HG02678 (cell line): Measurements from ENCODE around the gene TM9SF3.
"Not testable (repeated sequence)": the region's sequence is repeated elsewhere in the genome, so short reads cannot be mapped to it uniquely, and the experiment has no call there.

Source experiments
- ATAC-seq: cut with Tn5 transposase; IDR thresholded peaks from one replicate; pipeline ENCODE4 v1.9.1; 2021; ENCODE audit warnings: mild to moderate bottlenecking, moderate library complexity; ENCODE audit not compliant: unreplicated experiment

TM9SF3 gene

DNA sequence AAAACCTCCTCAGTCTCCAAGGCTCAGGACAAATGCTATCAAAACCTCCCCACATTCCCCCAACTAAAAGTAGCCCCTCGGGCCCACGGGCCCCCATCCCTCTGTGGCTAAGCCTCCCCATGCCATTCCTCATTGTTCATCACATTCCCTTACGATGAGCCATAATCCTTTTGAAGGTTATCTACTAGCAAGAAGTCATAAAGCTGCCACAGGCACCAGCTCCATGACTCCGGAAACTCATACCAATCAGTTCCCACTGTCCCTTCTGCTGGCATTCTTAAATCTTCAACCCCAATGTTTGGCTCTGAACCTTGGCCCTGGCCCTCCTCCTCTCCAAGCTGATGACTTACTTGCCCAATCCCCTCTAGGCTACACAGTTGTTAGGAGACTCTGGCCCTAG lies 19.4 kb upstream of the TM9SF3 start:
- no peak for ATAC-seq

DNA sequence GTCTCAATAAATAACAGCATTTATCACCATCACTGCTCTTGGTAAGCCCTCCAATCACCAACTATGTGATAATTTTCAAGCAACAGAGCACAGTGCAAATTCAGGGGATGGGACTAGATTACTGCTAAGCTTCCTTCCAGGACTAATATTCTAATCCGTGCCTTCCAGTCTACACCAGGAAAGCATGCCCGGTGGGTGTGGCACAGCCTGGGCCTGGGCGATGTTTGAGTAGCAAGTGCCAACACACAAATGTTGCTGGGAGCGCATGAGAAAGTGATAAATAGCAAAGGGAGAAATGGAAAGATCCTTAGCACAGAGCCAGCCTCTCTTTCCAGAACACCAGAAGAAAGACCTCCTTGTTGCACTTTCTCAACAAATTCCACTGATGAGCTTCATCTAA lies 13.5 kb upstream of the TM9SF3 start:
- no peak for ATAC-seq

DNA sequence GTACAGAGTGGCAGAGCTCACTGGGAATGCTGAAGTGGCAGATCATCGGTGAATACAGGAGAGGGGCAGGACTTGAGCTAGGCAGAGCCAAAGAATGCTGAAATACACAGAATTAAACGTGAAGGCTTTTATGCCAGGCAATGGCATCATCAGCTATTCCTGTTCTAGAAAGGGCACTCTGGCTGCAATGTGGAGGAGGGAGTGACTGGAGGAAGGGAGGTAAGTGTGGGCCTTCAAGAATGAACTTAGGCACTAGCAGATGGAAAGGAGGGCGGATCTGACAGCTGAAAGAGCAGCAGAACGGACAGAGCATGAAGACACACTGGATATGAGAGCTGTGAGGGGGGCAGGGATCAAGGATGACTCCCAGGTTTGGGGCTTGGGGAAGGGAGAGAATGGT lies 12.0 kb upstream of the TM9SF3 start:
- no peak for ATAC-seq

DNA sequence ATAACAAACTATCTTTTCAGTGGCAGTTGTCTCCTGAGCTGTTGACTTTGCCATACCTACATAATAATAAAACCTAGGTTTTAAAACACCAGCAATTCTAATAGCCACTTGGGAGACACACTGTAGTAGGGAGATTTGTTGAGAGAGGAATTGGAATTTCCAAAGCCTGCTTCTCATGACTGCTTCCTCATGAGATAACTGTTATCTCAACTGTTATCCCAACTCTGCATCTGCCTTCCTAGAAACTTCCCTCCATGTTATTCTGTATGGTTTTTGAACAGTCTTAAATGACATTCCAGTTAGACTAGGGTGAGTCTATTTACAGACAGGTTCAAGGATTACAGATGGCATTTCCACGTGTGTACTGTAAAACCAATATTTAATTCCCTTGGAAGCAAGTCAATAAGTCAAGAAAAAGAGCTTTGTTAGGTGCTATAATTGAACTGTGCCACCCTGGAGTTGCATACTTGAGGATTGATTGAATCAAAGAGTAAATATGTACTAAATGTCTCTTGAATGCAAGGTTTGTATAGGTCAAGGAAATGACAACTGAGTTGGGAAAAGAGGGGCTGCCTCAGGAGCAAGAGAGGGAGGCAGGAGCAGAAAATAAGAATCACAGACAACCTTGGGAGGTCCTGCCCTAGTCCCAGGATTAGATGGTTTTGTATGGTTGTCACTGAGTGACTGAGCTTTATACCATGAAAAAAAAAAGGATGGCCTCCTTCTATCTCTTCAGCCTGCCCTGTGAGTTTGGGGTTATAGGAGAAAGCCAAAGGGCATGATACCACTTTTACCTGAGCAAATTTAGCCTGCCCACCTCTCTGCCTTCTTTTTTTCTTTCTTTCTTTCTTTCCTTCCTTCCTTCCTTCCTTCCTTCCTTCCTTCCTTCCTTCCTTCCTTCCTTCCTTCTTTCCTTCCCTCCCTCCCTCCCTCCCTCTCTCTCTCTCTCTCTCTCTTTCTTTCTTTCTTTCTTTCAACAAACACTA lies 9.9 kb upstream of the TM9SF3 start:
- no peak for ATAC-seq

DNA sequence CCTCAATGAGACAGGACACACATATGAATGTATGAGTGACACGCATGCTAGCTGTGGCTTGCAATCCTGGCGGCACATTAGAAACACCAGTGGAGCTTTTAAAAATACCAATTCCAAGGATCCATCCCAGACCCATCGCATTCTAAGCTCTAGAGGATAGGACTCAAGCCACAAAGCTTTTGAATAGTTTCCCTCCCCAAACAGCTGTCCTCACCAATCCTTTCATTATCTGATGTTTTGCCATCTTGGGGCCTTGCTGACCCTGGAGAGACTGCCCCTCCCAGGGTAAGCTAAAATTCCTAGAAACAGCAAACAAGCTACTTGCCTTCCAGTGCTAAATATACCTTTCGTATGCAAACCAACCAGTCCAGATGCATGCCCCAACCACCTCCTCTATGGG lies 8.9 kb upstream of the TM9SF3 start:
- ATAC-seq = no peak

DNA sequence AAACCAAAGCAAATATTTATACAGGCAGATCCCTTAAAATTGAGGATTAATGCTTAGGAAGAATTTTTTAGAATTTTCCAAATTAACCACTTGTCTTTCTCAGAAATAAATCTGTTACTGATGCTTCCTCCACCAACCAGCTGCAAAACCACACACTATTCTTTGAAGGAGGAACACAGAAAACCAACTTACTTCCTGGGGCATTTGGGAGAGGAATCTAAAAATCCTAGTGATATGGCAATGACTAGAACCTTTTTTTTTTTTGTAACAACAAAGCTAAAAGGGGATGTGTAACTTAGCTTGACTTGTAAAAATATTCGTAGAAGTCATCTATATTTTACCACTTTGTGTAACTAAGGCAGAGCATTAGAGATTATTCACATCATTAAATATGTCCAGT lies 5.1 kb upstream of the TM9SF3 start:
- ATAC-seq = no peak

DNA sequence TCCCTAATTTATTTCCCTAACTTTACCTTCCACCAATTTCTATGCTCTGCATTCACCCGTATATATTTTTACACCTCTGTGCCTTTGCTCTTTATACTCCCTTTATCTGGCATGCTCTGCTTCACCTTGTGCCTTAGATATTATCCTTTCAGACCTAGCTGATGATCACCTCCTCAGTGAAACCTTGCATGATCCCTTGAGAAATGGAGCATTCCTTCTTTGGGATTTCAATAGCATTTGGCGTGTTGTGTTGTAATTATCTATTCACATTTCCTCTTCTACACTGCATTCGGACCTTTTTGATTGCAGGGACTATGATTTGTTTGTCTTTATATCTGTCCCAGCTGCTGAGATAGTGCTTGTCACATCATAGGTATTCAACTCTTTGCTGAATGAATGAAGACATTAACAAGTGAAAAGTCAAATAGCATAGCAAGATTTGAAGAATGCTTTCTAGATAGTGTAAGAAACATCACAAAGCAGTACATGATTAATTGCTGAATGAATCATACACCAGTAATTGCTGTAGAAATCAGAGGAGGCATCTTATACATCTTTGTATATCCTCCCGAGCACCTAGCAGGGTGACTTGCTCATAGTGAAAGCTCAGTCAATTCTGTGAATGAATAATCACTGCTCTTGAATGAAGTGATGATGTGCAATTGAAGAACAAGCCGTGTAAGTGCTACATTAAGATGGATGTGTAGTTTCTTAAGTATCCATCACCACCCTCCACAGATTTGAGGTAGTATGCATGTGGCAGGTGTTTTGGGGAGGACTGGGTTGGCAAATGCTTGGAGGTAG lies 2.0 kb upstream of the TM9SF3 start:
- ATAC-seq = peak; percentile 37

DNA sequence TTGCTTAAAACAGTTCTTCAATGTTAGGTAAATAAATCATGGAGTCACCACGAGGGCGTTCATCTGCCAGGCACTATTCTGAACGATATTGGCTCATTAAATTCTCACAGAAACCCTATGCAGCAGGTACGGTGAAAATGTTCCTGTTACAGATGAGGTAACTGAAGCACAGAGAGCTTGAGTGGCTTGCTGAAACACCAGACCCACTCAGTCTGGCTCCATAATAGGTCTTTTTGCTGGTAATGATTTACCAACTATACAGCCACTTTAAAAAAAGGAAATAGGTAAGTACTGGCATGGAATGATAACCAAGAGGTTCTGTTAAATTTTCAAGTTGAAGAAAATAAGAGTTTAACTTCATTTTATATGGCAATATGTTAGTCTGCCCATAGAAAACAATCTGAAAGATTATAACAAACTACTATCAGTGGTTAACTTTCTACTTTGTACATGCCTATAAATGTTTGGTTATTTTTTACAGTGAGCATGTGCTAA lies 1.3 kb upstream of the TM9SF3 start:
- ATAC-seq = no peak

DNA sequence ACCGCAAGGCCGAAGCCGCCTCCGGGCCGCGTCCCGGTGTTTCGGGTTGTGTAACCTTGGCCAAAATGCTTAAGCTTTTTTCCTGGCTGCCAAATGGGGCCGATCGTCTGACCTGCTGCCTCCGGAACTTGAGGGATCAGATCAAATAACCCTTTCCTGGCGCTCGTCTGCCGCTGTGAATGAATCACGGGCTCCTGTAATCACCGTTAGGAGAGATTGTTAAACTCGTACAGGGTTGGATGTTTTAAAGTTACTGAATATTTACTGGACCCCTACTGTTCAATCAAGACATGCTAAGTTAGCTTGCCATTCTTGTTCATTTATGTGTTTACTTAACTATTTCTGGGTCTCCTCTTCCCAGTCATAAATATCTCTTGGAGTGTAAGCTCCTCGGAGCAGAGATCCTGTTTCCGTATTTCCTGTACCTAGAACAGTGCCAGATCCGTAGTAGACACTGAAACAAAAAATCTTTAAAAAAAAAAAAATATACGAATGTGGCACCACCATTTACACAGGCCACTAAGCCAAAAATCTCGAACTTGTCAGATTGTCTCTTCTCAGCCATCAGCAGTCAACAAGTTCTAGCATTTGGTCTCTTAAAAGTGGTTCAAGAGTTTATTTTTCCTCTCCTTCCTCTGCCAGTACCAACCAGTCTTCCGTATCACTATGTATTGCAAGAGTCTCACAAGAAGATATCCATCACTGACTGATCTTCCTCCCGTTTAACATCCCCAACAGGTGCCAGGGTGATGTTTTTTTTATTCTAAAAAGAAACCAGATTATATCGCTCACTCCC lies 650 bp upstream of the TM9SF3 start:
- no peak for ATAC-seq

DNA sequence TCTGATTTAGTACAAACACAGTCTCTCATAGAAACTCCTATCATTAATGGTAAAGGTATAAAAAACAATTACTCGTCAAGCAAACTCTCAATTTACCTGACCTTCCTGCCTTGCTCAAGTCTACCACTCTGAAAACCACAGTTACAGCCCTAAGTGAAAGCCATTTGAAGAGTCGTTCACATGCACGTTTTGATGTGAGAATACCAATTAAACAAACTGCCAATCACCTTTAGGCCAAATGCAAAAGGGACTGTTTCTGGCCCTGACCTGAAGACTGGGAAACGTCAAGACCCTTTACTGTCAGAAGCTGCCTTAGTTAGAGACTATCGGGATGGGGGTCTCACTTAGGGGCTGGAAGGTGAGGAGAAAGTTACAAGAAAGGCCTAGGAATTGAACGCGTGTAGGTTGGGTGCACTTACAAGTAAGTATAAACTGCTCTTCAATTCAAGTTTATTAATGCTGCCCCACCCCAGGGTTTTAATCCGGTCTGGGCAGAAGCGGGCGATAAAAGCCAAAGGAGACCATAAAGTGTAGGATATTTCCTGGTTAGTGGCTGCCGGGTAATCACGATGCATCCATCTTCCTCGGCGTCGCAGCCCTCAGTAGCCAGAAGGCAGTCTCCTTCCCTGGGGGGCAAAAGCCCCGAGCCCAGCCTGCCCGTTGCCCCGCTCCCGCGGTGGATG lies 935 bp downstream of the TM9SF3 start:
- peak; percentile 14 for ATAC-seq

DNA sequence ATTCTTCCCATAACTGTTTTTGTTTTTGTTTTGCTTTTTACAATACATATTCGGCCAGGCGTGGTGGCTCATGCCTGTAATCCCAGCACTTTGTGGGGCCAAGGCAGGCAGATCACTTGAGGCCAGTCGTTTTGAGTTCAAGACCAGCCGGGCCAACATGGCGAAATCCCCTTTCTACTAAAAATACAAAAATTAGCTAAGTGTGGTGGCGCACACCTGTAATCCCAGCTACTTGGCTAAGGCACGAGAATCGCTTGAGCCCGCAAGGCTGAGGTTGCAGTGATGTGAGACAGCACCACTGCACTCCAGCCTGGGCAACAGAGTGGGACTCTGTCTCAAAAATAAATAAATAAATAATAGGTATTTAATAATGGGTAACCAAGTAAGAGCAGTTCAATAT lies 2.3 kb downstream of the TM9SF3 start:
- ATAC-seq = no peak

DNA sequence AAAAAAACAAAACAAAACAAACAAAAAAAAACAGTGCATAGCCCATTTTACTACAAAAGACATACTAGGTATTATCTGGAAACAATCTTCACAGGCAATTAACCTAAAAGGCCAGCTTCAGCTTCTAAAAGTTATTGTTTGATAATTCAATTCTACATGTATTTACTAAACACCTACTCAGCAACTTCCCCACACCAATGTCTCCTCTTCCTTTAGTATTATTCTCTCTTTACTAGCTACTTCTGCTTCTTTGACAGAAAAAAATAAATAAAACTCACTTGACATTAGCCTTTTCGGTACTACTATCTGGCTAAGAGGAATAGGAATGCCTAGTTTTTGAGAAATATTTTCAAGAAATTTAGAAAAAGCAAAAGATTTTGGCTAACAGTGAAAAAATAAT lies 2.8 kb downstream of the TM9SF3 start:
- ATAC-seq = no peak

DNA sequence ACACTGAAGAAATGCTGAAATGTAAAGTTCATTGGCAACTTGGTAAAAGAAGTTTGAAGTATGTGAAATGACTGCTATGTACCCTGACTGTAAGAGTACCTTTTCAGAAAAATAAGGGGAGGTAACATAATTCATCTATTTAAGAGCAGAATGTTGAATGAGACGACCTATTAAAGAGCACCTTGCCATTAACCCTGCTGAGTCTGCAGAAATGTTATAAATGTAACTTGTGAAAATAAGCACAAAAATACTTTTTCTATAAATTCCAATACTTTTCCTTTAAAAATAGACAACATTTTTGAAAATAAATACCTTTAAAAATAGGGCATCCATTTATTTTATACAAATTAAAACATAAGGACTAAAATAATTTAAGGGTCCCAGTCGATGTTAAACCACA lies 7.7 kb downstream of the TM9SF3 start:
- no peak for ATAC-seq

DNA sequence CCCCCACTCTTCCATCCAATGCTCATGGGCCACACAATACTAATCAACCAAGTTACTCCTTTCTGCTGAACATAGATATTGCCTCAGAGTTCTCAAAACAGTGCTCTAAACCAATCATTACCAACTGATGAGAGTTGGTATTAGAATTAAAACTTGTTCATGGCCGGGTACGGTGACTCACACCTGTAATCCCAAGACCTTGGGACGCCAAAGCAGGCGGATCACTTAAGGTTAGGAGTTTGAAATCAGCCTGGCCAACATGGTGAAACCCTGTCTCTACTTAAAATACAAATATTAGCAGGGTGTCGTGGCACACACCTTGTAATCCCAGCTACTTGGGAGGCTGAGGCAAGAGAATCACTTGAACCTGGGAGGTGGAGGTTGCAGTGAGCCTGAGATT lies 8.2 kb downstream of the TM9SF3 start:
- ATAC-seq = no peak

DNA sequence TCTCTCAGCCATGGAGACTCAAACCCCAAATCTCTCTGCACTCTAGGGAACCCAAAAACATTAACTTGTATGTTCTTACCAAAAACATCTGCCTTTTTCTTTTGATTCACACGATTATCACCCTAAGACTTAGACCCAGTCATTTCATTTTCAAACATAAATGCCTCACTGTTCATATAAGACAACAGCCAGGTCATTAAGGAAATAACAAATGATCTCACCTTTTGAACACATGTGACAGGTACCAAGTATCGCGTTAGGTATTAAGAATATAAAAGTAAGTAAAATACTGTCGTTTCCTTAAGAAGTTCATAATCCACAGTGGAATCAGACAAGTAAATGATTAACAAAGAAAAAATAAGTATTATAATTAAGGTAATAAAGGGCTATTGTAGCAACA lies 8.8 kb downstream of the TM9SF3 start:
- no peak for ATAC-seq

DNA sequence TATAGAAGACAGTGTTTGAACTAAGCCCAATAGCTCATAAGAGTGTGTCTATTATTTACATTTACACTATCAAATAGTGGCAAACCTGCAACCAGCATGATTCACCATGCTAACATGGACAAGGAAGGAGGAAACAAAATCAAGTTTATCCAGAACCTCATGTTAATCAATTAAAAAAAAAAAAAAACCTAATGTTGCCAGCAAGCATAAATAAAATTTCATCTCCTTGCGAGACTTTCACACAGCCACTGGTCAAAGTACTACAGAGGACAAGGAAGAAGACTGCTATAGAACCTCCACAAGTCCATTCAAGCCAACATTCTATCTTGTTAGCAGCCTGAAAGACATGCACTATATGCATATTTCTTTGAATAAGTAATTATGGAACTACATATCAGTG lies 9.7 kb downstream of the TM9SF3 start:
- no peak for ATAC-seq

DNA sequence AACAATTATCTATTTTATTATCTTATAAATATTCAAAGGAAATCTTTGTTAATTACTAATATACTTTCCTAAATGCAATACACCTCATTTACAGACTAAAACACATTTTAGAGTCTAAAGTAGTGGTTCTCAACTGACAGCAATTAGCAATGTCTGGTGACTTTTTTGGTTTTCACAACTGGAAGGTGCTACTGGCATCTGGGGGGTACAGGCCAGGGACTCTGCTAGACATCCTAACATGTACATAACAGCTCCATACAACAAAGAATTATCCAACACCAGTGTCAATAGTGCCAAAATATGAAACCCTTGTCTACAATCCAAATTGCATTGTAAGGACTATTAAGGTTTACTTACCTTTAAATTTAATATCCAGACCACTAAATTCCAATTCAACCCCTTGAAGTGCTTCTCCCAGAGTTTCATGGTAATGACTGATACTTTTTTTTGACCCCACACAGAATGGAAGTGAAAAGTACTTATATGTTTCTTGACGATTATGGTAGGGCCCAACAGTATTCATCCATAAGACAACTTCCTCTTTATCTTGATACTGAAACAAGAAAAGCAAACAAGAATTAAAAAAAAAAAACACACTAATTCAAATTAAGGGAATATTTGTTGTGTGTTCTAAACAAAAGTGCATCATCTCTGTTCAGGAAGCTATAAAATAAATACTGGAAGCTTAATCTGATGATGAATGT lies 10.4 kb downstream of the TM9SF3 start:
- no peak for ATAC-seq

DNA sequence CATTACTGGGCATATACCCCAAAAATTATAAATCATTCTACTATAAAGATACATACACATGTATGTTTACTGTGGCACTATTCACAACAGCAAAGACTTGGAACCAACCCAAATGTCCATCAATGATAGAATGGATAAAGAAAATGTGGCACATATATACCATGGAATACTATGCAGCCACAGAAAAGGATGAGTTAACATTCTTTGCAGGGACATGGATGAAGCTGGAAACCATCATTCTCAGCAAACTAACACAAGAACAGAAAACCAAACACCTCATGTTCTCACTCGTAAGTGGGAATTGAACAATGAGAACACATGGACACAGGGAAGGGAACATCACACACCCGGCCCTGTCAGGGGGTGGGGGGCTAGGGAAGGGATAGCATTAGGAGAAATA lies 12.2 kb downstream of the TM9SF3 start:
- ATAC-seq = not testable (repeated sequence)

DNA sequence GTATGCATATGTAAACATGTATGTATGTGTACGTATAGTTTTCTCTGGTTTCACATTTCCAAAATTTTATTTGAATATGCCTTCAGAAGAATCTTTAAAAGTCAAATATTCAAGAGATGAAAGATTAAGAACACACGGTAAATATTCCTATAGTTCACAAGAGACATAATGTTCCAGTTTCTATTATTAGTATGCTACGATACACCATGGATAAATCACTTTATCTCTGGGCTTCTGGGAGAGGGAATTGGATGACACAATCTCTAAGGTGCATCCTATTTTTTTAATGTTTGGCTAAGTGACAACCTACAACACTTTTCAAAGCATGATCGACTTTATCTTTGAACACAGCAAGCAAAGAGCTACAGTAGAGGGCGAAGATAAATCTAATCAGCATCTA lies 13.8 kb downstream of the TM9SF3 start:
- ATAC-seq = no peak
